NT2/D1 (cell line): ENCODE results near the gene SMPX.

Experiments
- DNase-seq: peaks from one replicate; pipeline ENCODE4 v3.0.0-alpha.2; 2011; ENCODE audit warnings: low read depth, low spot score
- H3K27me3 ChIP-seq: 2 replicates; pipeline ENCODE4 v1.6.0; 2011; ENCODE audit warnings: mild to moderate bottlenecking; ENCODE audit not compliant: insufficient read length, insufficient read depth
- H3K36me3 ChIP-seq: 2 replicates; pipeline ENCODE4 v1.6.1; 2011; ENCODE audit warnings: mild to moderate bottlenecking, low read length, mixed read lengths; ENCODE audit not compliant: insufficient read depth, insufficient read length
- H3K4me1 ChIP-seq: 2 replicates; pipeline ENCODE4 v1.5.1; 2011; ENCODE audit not compliant: insufficient read depth, insufficient read length
- H3K4me3 ChIP-seq: 2 replicates; pipeline ENCODE4 v1.5.1; 2011; ENCODE audit warnings: low read depth; ENCODE audit not compliant: insufficient read length
- H3K9ac ChIP-seq: 2 replicates; pipeline ENCODE4 v1.6.0; 2011; ENCODE audit warnings: low read depth; ENCODE audit not compliant: insufficient read length
- H3K9me3 ChIP-seq: 2 replicates; pipeline ENCODE4 v1.5.1; 2011; ENCODE audit warnings: mild to moderate bottlenecking, low read length; ENCODE audit not compliant: insufficient read depth
- SUZ12 ChIP-seq: IDR thresholded peaks from 2 replicates; pipeline ENCODE4 v1.6.1; 2011; ENCODE audit not compliant: insufficient read length, insufficient read depth; ENCODE audit errors: extremely low read depth
- YY1 ChIP-seq: IDR thresholded peaks from 2 replicates; pipeline ENCODE4 v1.6.1; 2011; ENCODE audit not compliant: insufficient read length, insufficient read depth
- ZNF274 ChIP-seq: IDR thresholded peaks from 2 replicates; pipeline ENCODE4 v1.6.1; 2011; ENCODE audit warnings: mild to moderate bottlenecking, low read depth, low read length

Gene SMPX

DNA sequence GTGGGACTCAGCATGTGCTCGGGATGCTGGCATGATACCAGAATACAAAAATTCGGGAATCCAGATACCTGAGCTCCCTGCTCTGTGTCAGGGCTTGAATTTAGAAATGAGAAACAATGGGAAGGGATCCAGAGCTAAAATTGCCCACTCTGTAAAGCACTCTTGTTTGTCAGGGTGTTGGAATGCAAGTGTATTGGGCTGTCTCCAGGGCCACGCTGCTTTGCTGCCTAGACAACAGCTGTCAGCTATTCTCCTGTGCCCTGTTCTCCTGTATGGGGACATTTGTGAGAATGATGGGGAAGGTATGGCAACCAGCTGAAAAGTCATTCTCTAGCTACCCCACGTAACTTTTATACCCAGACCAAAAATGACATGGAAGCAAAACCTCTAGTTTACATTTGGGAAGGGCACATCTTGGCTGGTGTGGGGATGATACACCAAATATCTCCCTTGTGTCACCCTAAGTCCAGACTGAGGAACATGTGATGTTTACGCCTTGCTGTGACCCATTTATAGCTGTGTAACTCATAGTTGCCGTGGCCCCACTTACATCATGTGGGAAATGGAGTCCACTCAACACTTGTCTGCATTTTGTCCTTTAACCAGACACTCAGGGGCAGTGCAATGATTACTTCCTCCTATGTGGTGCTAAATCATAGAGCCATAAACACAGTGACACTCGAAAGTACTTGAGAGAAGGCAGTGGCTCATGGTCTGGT is 46.6 kb downstream of the SMPX start:
- Histone ChIP-seq H3K4me3 (no peak overlapping the region), H3K4me1 (no peaks in the 10 kb centered on the region), H3K36me3 (no peaks in the 10 kb centered on the region), H3K9ac (no peak overlapping the region), H3K9me3 (no peaks in the 10 kb centered on the region), H3K27me3 (no peaks in the 10 kb centered on the region)
- TF ChIP-seq YY1 (no peak), SUZ12 (no peak), ZNF274 (no peak)
- no peak for DNase-seq

- Histone ChIP-seq H3K27me3 (no peaks in the 10 kb centered on the region), H3K36me3 (no peaks in the 10 kb centered on the region), H3K9ac (no peak overlapping the region), H3K4me3 (no peak overlapping the region), H3K4me1 (no peaks in the 10 kb centered on the region), H3K9me3 (no peaks in the 10 kb centered on the region)
- TF ChIP-seq YY1, result no peak
- no peak for TF ChIP-seq ZNF274
- TF ChIP-seq SUZ12, result no peak
- DNase-seq, result peak; percentile 8
Observed at GRCh38 chrX:21708116-21708515, 49.8 kb downstream of the SMPX start.

- Histone ChIP-seq H3K27me3 (no peaks in the 10 kb centered on the region), H3K4me3 (no peak overlapping the region), H3K4me1 (no peaks in the 10 kb centered on the region), H3K36me3 (no peaks in the 10 kb centered on the region), H3K9me3 (no peaks in the 10 kb centered on the region), H3K9ac (no peak overlapping the region)
- no peak for DNase-seq
- no peak for TF ChIP-seq SUZ12
- no peak for TF ChIP-seq YY1
- TF ChIP-seq ZNF274, result no peak
Observed at GRCh38 chrX:21705225-21705624, 52.7 kb downstream of the SMPX start.

DNA sequence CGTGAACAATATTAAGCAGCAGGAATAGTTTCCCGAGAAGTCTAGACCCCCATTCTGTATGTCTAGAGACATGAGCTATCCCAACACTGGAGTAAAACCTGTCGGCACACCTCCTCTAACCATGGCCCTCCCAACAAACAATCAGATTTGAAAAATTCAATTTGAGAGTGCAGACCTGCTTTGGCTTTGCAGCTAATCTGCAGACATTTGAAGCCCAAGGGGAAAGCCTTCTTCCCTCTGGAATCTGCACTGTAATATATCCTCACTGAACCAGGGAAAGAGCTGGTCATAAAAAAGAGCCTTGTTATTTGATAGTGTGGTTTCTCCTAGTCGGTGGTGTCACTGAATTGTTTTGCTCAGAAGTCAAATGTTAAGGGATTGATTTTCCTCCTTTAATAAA is 55.2 kb downstream of the SMPX start:
- Histone ChIP-seq H3K4me1 (no peaks in the 10 kb centered on the region), H3K4me3 (no peak overlapping the region), H3K9me3 (no peaks in the 10 kb centered on the region), H3K9ac (no peak overlapping the region), H3K27me3 (no peaks in the 10 kb centered on the region), H3K36me3 (no peaks in the 10 kb centered on the region)
- no peak for DNase-seq
- no peak for TF ChIP-seq SUZ12
- no peak for TF ChIP-seq YY1
- TF ChIP-seq ZNF274, result no peak

DNA sequence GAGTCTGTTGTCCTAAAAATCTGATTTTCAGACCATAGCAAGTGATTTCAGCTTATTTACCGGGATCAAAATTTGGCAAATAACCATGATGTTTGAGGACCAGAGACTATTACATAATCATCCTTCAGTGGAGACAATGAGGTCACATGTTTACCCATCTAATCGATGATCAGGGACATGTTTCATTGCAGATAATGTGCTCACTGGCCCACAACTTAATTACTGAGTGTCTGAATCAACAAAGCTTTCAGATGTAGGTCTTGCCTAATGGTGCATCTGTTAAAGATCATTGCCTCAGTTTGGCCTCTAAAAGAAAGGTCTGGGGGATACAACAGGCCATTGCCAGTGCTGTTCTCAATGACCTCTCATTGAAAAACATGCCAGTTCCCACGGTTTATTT is 56.9 kb downstream of the SMPX start:
- Histone ChIP-seq H3K27me3 (no peaks in the 10 kb centered on the region), H3K4me3 (no peak overlapping the region), H3K9ac (no peak overlapping the region), H3K4me1 (no peaks in the 10 kb centered on the region), H3K9me3 (no peaks in the 10 kb centered on the region), H3K36me3 (no peaks in the 10 kb centered on the region)
- DNase-seq, result no peak
- no peak for TF ChIP-seq SUZ12
- no peak for TF ChIP-seq YY1
- no peak for TF ChIP-seq ZNF274

- Histone ChIP-seq H3K27me3 (no peaks in the 10 kb centered on the region), H3K36me3 (no peaks in the 10 kb centered on the region), H3K9me3 (no peaks in the 10 kb centered on the region), H3K4me1 (no peaks in the 10 kb centered on the region), H3K9ac (no peak overlapping the region), H3K4me3 (no peak overlapping the region)
- TF ChIP-seq SUZ12, result no peak
- TF ChIP-seq YY1, result no peak
- TF ChIP-seq ZNF274, result no peak
- DNase-seq, result no peak
Observed at GRCh38 chrX:21700275-21700674, 57.6 kb downstream of the SMPX start.

DNA sequence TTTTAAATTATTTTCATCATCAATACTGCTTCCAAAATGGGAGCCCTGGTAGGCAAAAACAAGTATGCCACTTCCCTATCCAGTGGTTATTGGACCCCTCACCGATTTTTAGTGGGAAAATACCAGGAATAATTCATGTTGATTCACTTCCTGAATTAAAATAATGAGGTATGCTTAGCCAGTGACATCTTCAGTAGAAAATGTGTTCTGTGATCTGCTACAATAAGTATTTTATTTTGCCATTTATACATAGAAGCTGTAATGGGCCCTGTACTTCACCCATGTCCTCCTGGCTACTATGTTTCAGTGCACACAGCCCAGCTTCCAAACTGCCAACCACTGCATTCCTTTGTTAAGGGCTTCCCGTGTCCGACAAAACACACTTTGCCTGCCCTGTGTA is 58.8 kb downstream of the SMPX start:
- no peak overlapping the region for H3K9ac ChIP-seq
- H3K27me3 ChIP-seq, result no peaks in the 10 kb centered on the region
- no peak for DNase-seq
- no peaks in the 10 kb centered on the region for H3K4me1 ChIP-seq
- H3K4me3 ChIP-seq, result no peak overlapping the region
- H3K9me3 ChIP-seq, result no peaks in the 10 kb centered on the region
- no peak for TF ChIP-seq YY1
- no peak for TF ChIP-seq SUZ12
- no peak for TF ChIP-seq ZNF274
- no peaks in the 10 kb centered on the region for H3K36me3 ChIP-seq

DNA sequence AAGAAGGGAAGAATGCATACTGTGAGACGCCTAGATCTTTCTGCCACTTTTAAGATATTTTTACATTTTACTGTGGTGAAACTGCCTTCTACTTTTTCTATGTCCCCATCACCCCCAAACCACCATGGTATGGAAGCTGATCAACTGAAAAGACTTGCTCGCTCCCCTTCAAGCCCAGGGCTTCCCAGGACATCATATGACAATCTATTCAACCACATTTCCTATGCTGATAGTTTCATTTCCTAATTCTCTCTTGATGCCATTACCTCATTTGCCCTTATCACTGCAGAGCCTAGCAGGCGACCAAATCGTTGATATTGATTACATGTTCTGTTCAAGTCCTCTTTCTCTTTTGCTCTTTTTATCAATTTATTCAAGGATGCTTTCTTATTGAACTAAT is 59.6 kb downstream of the SMPX start:
- H3K4me1 ChIP-seq, result no peaks in the 10 kb centered on the region
- TF ChIP-seq SUZ12 (no peak), ZNF274 (no peak), YY1 (no peak)
- no peak overlapping the region for H3K4me3 ChIP-seq
- H3K36me3 ChIP-seq, result no peaks in the 10 kb centered on the region
- DNase-seq, result no peak
- H3K9ac ChIP-seq, result no peak overlapping the region
- H3K27me3 ChIP-seq, result no peaks in the 10 kb centered on the region
- H3K9me3 ChIP-seq, result no peaks in the 10 kb centered on the region
